ENCODE results near the gene EOLA2.

DNA sequence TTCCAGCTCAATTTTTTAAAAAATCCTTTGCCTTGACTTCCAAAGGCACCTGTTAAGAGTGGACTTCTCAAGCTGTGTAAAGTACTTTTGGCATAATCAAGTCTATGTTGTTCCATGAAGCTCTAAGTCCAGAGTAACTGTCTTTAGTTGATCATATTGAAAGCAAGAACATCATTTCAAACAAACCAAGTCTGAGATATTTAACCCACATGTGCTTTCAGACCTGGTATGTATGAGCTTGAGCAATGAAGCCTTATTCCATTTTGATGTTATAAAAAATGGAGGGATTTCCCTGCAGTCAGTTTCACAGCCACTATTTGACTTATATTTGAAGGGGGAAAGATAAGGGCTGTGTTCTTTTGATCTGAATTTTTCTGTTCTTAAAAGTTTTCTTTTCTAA is 23.7 kb upstream of the EOLA2 start:
- TF ChIP-seq, protein P1, sequence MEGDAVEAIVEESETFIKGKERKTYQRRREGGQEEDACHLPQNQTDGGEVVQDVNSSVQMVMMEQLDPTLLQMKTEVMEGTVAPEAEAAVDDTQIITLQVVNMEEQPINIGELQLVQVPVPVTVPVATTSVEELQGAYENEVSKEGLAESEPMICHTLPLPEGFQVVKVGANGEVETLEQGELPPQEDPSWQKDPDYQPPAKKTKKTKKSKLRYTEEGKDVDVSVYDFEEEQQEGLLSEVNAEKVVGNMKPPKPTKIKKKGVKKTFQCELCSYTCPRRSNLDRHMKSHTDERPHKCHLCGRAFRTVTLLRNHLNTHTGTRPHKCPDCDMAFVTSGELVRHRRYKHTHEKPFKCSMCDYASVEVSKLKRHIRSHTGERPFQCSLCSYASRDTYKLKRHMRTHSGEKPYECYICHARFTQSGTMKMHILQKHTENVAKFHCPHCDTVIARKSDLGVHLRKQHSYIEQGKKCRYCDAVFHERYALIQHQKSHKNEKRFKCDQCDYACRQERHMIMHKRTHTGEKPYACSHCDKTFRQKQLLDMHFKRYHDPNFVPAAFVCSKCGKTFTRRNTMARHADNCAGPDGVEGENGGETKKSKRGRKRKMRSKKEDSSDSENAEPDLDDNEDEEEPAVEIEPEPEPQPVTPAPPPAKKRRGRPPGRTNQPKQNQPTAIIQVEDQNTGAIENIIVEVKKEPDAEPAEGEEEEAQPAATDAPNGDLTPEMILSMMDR (IDR thresholded peaks at IDR 0.05; ENCODE audit: low read length), result no peak
- no peak for TF ChIP-seq EZH2 (IDR thresholded peaks at IDR 0.05; ENCODE audit: borderline replicate concordance, low read length)
